T-cell (primary cell): ENCODE measurements around the gene CIPC. TPM values are rescaled to one million over a fixed set of nuclear protein-coding genes. Genes with fewer than 3 reads are reported as not detected.

Source experiments
- ATAC-seq, 4 experiments: fragments of 200-7000 bp in 3 of 4; fragments of 150-1000 bp in 1 of 4; cut with Tn5 transposase; replicated peaks in 1 of 4; 1 replicate in 3 of 4; 2 replicates in 1 of 4; pipeline ENCODE4 v1.10.0; 2021; ENCODE audit warnings: moderate library complexity in 3 of 4, mild to moderate bottlenecking in 2 of 4, moderate number of reproducible peaks in 1 of 4
- CTCF ChIA-PET, 2 donors: fragments of 300-600 bp; sonication (Branson Sonifier 250); formaldehyde crosslinking; loops; one replicate each; lab custom pipeline; 2022; ENCODE audit warnings: antibody characterized with exemption in 2 of 2; lab: Charles Lee
- POLR2A ChIA-PET, 2 donors: fragments of 300-600 bp; sonication (Branson Sonifier 250); formaldehyde crosslinking; loops; one replicate each; lab custom pipeline; 2022; ENCODE audit warnings: antibody characterized with exemption in 2 of 2; lab: Charles Lee
- DNase-seq, 35 experiments: peaks; one replicate each; pipeline versions ENCODE4 v3.0.0 to v3.0.0-alpha.2; 2013 to 2023
- H3K27ac ChIP-seq: one replicate; pipeline ENCODE4 v1.5.1; 2013; ENCODE audit warnings: low read length
- H3K27me3 ChIP-seq, 2 experiments: replicated peaks in 1 of 2; 1 replicate in 1 of 2; 2 replicates in 1 of 2; pipeline versions ENCODE4 v1.6.1 to v1.7.0; 2013; ENCODE audit warnings: low read length in 1 of 2, mixed read lengths in 1 of 2; ENCODE audit not compliant: control insufficient read depth in 2 of 2, insufficient read depth in 2 of 2; ENCODE audit errors: extremely low read depth in 1 of 2
- H3K36me3 ChIP-seq, 2 donors: 1 replicate in 1 of 2; 2 replicates in 1 of 2; pipeline versions ENCODE4 v1.6.1 to v1.7.0; 2013; ENCODE audit warnings: low read length in 1 of 2; ENCODE audit not compliant: control insufficient read depth in 2 of 2, insufficient read depth in 1 of 2; ENCODE audit errors: extremely low read depth in 1 of 2
- H3K4me1 ChIP-seq, 2 experiments: 1 replicate in 1 of 2; 2 replicates in 1 of 2; pipeline versions ENCODE4 v1.6.1 to v1.7.0; 2013; ENCODE audit warnings: low read length in 2 of 2, mixed read lengths in 1 of 2; ENCODE audit not compliant: insufficient read depth in 2 of 2, control insufficient read depth in 1 of 2; ENCODE audit errors: extremely low read depth in 1 of 2
- H3K4me3 ChIP-seq, 2 donors: 1 replicate in 1 of 2; 2 replicates in 1 of 2; pipeline versions ENCODE4 v1.5.1 to v1.7.0; 2013; ENCODE audit warnings: mild to moderate bottlenecking in 2 of 2, low read length in 1 of 2, moderate library complexity in 1 of 2; ENCODE audit not compliant: control insufficient read depth in 1 of 2; ENCODE audit errors: extremely low read depth in 1 of 2
- H3K9me3 ChIP-seq: 2 replicates; pipeline ENCODE4 v1.7.0; 2013
- H3K27ac Mint-ChIP-seq, 2 donors: one replicate each; pipeline ENCODE4 v1.8.0; 2020 to 2021; ENCODE audit warnings: mild to moderate bottlenecking in 2 of 2, mixed read lengths in 2 of 2
- H3K27me3 Mint-ChIP-seq, 2 donors: one replicate each; pipeline ENCODE4 v1.8.0; 2021 to 2022; ENCODE audit warnings: mixed read lengths in 2 of 2
- H3K36me3 Mint-ChIP-seq: one replicate; pipeline ENCODE4 v1.8.0; 2021; ENCODE audit warnings: mixed read lengths
- H3K4me1 Mint-ChIP-seq, 3 donors: one replicate each; pipeline ENCODE4 v1.8.0; 2020 to 2022; ENCODE audit warnings: mixed read lengths in 3 of 3, mild to moderate bottlenecking in 1 of 3
- H3K4me3 Mint-ChIP-seq, 3 donors: one replicate each; pipeline ENCODE4 v1.8.0; 2020 to 2022; ENCODE audit warnings: mild to moderate bottlenecking in 3 of 3, mixed read lengths in 3 of 3, moderate library complexity in 3 of 3
- H3K9me3 Mint-ChIP-seq, 3 donors: one replicate each; pipeline ENCODE4 v1.8.0; 2020 to 2022; ENCODE audit warnings: mixed read lengths in 3 of 3
- WGBS: methylation state at CpG from one replicate; pipeline ENCODE4 v1.1.5; 2013; ENCODE audit warnings: missing lambda C conversion rate; ENCODE audit not compliant: insufficient coverage; 5-methylcytosine and 5-hydroxymethylcytosine counted together
- total RNA-seq, 35 experiments: library from RNA in 6 of 35; stranded (reverse) in 6 of 35; fragments of 120-200 nt in 1 of 35; gene quantifications; one replicate each; pipeline versions ENCODE4 v1.2.1 to v1.2.4 and lab custom pipeline; 2013 to 2026

CIPC gene
- total RNA-seq, 5 donors from 2014 or later (not counting 1 experiment from before 2014, with no cell fraction given), result 8.4 to 14.0 (median 11.8) TPM

- DNase-seq (no peak), ATAC-seq (no peak)
- Histone ChIP-seq H3K9me3 (no peaks in the 10 kb centered on the region), H3K36me3 (no peaks in the 10 kb centered on the region), H3K27me3 (peaks cover 11 to 42% of the 10 kb centered on the region in 2 experiments), H3K4me3 (no peak overlapping the region), H3K27ac (no peak overlapping the region), H3K4me1 (no peaks in the 10 kb centered on the region)
- H3K27ac Mint-ChIP-seq, result no peak overlapping the region
- WGBS, result no CpG with 5 or more reads among the region's 4 CpGs
- H3K9me3 Mint-ChIP-seq, result no peaks in the 10 kb centered on the region
- H3K36me3 Mint-ChIP-seq, result no peaks in the 10 kb centered on the region
- no peaks in the 10 kb centered on the region for H3K4me1 Mint-ChIP-seq
- ChIA-PET POLR2A (interaction anchor here in 1 of 2 donors (0.5 kb wide), 1 partner anchor 19 kb away, joined by 6 read pairs; no protein-coding TSS in a partner anchor), CTCF (no interaction called here)
- no peak overlapping the region for H3K4me3 Mint-ChIP-seq
- H3K27me3 Mint-ChIP-seq, result peaks cover 31 to 44% of the 10 kb centered on the region in 2 donors
Measured at GRCh38 chr14:77161011-77161410, 63.0 kb downstream of the CIPC start.

Other genes with a start within 250 kb of the CIPC start
- gene IRF2BPL, start 69.5 kb upstream of the CIPC start, total RNA-seq, result 10 to 100 TPM; 32.6 to 50.4 (median 38.8) TPM
- under 1 TPM in 1 of 5 donors, not detected in 4; 0.06 TPM for gene ZDHHC22, start 43.5 kb downstream of the CIPC start, total RNA-seq
- gene TMEM63C, start 83.5 kb downstream of the CIPC start, total RNA-seq, result 1 to 10 TPM in 3 of 5 donors, under 1 TPM in 2; 0.76 to 2.6 (median 1.3) TPM
- gene NGB, start 172.9 kb downstream of the CIPC start, total RNA-seq, result not detected
- gene POMT2, start 222.6 kb downstream of the CIPC start, total RNA-seq, result 10 to 100 TPM; 11.4 to 14.3 (median 13.2) TPM
- gene GSTZ1, start 222.8 kb downstream of the CIPC start, total RNA-seq, result 10 to 100 TPM in 3 of 5 donors, 1 to 10 TPM in 2; 7.1 to 16.3 (median 13.6) TPM